Peyer's patch (tissue), 4 donors: Measurements from ENCODE around the gene HOXD11. TPM values are rescaled to one million over a fixed set of nuclear protein-coding genes. Genes with fewer than 3 reads are reported as not detected.

ENCODE experiments used
- DNase-seq, 3 donors: peaks; one replicate each; pipeline ENCODE4 v3.0.0-alpha.2; 2017 to 2019
- H3K27ac ChIP-seq, 4 donors: fragments of 200-600 bp; sonication (generic); one replicate each; pipeline ENCODE4 v1.5.1; 2016 to 2019
- H3K27me3 ChIP-seq, 2 donors: fragments of 200-600 bp; sonication (generic); one replicate each; pipeline ENCODE4 v1.5.1; 2019
- H3K36me3 ChIP-seq, 3 donors: fragments of 200-600 bp; sonication (generic); one replicate each; pipeline ENCODE4 v1.5.1; 2016 to 2019
- H3K4me1 ChIP-seq, 4 donors: fragments of 200-600 bp; sonication (generic); one replicate each; pipeline ENCODE4 v1.5.1; 2016 to 2019
- H3K4me3 ChIP-seq, 4 donors: fragments of 200-600 bp; sonication (generic); 1 replicate in 3 of 4; 2 replicates in 1 of 4; pipeline ENCODE4 v1.5.1; 2016 to 2019; ENCODE audit warnings: mild to moderate bottlenecking in 1 of 4
- H3K9me3 ChIP-seq, 4 donors: fragments of 200-600 bp; sonication (generic); one replicate each; pipeline ENCODE4 v1.5.1; 2016 to 2019; ENCODE audit warnings: mild to moderate bottlenecking in 1 of 4
- POLR2A ChIP-seq, 2 donors: fragments of 450-650 bp; IDR thresholded peaks; one replicate each; pipeline ENCODE4 v1.5.1; 2017; ENCODE audit warnings: antibody characterized with exemption in 2 of 2, mild to moderate bottlenecking in 2 of 2, moderate library complexity in 2 of 2
- total RNA-seq, 4 donors: library from RNA; depleted of rRNA; stranded (reverse); fragments of >200 nt; gene quantifications; one replicate each; pipeline ENCODE4 v1.1.0, GENCODE V29; 2016
- TF ChIP-seq, protein P1 (sequence below), 6 experiments: fragments of 450-650 bp in 4 of 6; fragments of 200-600 bp in 2 of 6; sonication (generic) in 1 of 6; IDR thresholded peaks; one replicate each; pipeline ENCODE4 v1.5.1; 2017 to 2019; ENCODE audit warnings: antibody characterized with exemption in 6 of 6, mild to moderate bottlenecking in 3 of 6, moderate library complexity in 1 of 6

The HOXD11 gene
- total RNA-seq, 4 donors from 2014 or later, result not detected

GRCh38 chr2:176080540-176081375 is 26.3 kb upstream of the HOXD11 start:
- H3K9me3 ChIP-seq, result peaks cover 0 to 35% (median 0%) of the 10 kb centered on the region in 4 donors
- H3K27me3 ChIP-seq, result peaks cover 0 to 82% of the 10 kb centered on the region in 2 donors
- DNase-seq, result peak in 1 of 3 donors; percentile 64
- TF ChIP-seq, protein P1, sequence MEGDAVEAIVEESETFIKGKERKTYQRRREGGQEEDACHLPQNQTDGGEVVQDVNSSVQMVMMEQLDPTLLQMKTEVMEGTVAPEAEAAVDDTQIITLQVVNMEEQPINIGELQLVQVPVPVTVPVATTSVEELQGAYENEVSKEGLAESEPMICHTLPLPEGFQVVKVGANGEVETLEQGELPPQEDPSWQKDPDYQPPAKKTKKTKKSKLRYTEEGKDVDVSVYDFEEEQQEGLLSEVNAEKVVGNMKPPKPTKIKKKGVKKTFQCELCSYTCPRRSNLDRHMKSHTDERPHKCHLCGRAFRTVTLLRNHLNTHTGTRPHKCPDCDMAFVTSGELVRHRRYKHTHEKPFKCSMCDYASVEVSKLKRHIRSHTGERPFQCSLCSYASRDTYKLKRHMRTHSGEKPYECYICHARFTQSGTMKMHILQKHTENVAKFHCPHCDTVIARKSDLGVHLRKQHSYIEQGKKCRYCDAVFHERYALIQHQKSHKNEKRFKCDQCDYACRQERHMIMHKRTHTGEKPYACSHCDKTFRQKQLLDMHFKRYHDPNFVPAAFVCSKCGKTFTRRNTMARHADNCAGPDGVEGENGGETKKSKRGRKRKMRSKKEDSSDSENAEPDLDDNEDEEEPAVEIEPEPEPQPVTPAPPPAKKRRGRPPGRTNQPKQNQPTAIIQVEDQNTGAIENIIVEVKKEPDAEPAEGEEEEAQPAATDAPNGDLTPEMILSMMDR (IDR thresholded peaks at IDR 0.05), result no peak
- no peak for TF ChIP-seq POLR2A (IDR thresholded peaks at IDR 0.05)
- no peaks in the 10 kb centered on the region for H3K36me3 ChIP-seq
- no peak overlapping the region for H3K27ac ChIP-seq
- peaks cover 0 to 15% (median 0%) of the 10 kb centered on the region in 4 donors for H3K4me1 ChIP-seq
- peak overlapping the region in 2 of 4 donors; percentile 40 to 44 for H3K4me3 ChIP-seq

DNA sequence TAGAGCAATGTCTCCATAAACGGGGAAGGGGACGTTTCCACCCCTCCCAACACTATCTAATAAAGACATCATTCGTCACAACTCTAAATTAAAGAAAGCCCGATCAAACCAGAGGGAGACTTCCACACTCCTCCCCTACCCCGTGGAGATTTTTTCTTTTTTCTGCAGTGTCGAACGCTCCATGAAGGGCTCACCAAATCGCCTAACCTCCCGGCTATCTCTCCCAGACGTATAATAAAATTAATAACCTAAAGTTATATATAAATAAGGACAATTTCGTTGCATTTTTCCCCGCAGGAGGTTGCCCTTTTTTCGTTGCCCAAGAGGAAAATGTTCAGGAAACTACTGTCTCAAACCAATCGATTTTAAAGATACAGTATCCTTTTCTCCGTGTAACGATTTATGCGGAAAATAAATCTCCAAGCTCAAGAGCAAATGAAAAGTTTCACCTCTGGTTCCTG is 25.7 kb upstream of the HOXD11 start:
- Histone ChIP-seq H3K36me3 (no peaks in the 10 kb centered on the region), H3K4me3 (no peak overlapping the region), H3K4me1 (peaks cover 0 to 15% (median 0%) of the 10 kb centered on the region in 4 donors), H3K9me3 (peaks cover 0 to 35% (median 0%) of the 10 kb centered on the region in 4 donors), H3K27me3 (peaks cover 0 to 82% of the 10 kb centered on the region in 2 donors), H3K27ac (no peak overlapping the region)
- no peak for DNase-seq
- TF ChIP-seq, protein P1 (IDR thresholded peaks at IDR 0.05), result no peak
- TF ChIP-seq POLR2A (IDR thresholded peaks at IDR 0.05), result no peak

DNA sequence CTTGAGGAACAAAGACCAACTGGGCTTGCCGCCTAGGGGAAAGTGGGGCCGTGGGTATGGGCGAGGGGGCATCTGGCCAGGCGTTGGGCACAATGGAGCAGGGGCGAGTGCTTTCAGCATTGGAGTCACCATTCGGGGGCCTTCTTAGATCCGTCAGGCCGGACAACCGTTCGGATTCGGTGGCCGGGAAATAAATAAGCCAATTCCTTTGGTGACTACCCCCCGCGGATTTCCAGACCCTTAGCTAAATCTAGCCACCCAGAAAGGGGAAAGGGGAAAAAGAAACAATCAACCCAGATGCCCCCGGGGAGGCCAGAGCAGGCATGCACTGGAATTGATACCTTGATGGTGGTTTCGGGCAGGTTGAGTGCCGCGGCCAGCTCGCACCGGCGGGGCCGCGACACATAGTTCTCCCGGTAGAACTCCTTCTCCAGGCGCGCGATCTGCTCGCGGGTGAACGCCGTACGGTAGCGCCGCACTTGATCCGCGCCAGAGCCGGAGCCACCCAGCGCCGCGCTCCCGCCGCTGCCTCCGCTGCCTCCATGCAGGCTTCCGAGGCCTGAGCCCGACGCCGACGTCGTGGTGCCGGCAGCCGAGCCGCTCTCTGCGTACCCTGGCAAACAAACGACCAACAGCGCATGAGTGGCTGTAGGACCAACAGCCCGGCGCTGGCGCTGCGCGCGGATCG is 25.1 kb upstream of the HOXD11 start:
- no peak for TF ChIP-seq POLR2A (IDR thresholded peaks at IDR 0.05)
- TF ChIP-seq, protein P1 (IDR thresholded peaks at IDR 0.05), result no peak
- no peak overlapping the region for H3K4me3 ChIP-seq
- no peak overlapping the region for H3K27ac ChIP-seq
- peaks cover 0 to 15% (median 0%) of the 10 kb centered on the region in 4 donors for H3K4me1 ChIP-seq
- H3K9me3 ChIP-seq, result peaks cover 0 to 35% (median 0%) of the 10 kb centered on the region in 4 donors
- no peaks in the 10 kb centered on the region for H3K36me3 ChIP-seq
- H3K27me3 ChIP-seq, result peaks cover 0 to 83% of the 10 kb centered on the region in 2 donors
- DNase-seq, result peak in 1 of 3 donors; percentile 54

DNA sequence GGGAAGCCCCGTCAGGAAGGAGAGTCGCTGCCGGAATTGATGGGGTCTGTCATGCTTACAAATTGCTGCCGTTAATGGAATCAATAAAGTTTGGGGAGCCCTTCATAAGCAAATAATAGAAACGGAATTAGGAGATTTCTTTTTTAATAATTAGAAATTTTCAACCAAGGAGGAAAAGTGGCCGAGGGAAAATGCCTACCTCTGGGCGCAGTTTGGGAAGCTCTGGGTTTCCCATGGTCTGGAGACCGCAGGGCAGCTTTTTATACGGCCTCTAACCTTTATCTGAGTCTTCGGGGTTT is 24.6 kb upstream of the HOXD11 start:
- DNase-seq, result no peak
- peaks cover 0 to 15% (median 0%) of the 10 kb centered on the region in 4 donors for H3K4me1 ChIP-seq
- peaks cover 0 to 35% (median 0%) of the 10 kb centered on the region in 4 donors for H3K9me3 ChIP-seq
- H3K27ac ChIP-seq, result no peak overlapping the region
- H3K27me3 ChIP-seq, result peaks cover 0 to 88% of the 10 kb centered on the region in 2 donors
- H3K36me3 ChIP-seq, result no peaks in the 10 kb centered on the region
- no peak overlapping the region for H3K4me3 ChIP-seq
- no peak for TF ChIP-seq POLR2A (IDR thresholded peaks at IDR 0.05)
- TF ChIP-seq, protein P1 (IDR thresholded peaks at IDR 0.05), result no peak

- peaks cover 0 to 35% (median 0%) of the 10 kb centered on the region in 4 donors for H3K9me3 ChIP-seq
- TF ChIP-seq, protein P1 (IDR thresholded peaks at IDR 0.05), result no peak
- TF ChIP-seq POLR2A (IDR thresholded peaks at IDR 0.05), result no peak
- no peak overlapping the region for H3K27ac ChIP-seq
- no peaks in the 10 kb centered on the region for H3K36me3 ChIP-seq
- peaks cover 0 to 20% (median 2%) of the 10 kb centered on the region in 4 donors for H3K4me1 ChIP-seq
- no peak overlapping the region for H3K4me3 ChIP-seq
- DNase-seq, result no peak
- H3K27me3 ChIP-seq, result peaks cover 0 to 94% of the 10 kb centered on the region in 2 donors
These were observed 24.0 kb upstream of the HOXD11 start for GRCh38 chr2:176082824-176083751.
